Measurements from ENCODE around the gene LRRC8C. TPM values are rescaled to one million over a fixed set of nuclear protein-coding genes. Genes with fewer than 3 reads are reported as not detected.

LRRC8C gene
- total and polyA plus RNA-seq, 2 experiments from 2014 or later, result 0.70 to 1.5 TPM

DNA sequence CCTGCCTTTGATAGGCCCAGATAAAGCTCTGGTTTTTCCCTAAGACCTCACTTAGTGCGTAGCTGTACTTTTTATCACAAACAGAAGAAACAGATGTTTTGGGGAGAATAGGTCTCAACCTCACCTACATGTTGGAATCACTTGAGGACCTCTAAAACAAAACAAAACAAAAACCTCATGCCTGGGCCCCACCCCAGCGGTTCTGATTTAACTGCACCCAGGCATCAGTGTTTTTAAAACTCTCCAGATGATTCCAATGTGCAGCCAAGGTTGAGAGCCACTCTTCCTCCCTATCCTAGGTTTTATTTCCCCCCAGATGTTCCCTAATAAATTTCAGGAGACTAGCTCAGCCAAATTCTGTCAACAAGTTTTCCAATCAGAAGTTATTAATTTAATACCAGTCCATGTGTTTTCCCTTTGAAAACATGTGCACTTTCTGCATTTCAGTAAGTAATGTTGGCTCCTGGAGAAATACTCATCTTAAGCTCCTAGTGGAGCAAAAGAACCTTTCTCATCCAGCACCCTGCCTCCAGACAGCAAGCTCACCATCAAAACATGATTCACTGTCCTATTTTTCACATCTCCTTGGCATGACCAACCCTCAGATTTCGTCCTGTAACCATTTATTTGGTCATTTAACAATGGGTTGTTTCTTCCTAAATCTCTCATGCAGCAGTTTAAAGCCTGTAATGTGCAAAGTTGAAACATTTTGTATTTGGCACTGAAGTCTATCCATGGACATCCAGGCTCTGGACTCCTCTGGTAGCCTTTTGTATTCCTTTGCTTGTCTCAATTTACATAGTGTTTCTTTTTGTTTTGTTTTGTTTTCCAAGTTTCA lies 27.5 kb downstream of the LRRC8C start:
- Histone ChIP-seq H3K79me2 (no peaks in the 10 kb centered on the region), H3K36me3 (replicated peaks; ENCODE audit: insufficient read depth, low read depth) (no peaks in the 10 kb centered on the region), H2AFZ (no peak overlapping the region), H3K9me3 (ENCODE audit: low read depth) (no peaks in the 10 kb centered on the region), H3K9me2 (replicated peaks; ENCODE audit: insufficient read depth) (no peaks in the 10 kb centered on the region), H3K4me2 (no peak overlapping the region), H4K20me1 (ENCODE audit: insufficient read depth, poor library complexity, severe bottlenecking) (no peaks in the 10 kb centered on the region), H3K4me3 (no peak overlapping the region), H3K4me1 (ENCODE audit: insufficient read depth) (no peaks in the 10 kb centered on the region), H3K27me3 (no peaks in the 10 kb centered on the region), H3K27ac (no peak overlapping the region)
- TF ChIP-seq CTCF (IDR thresholded peaks at IDR 0.05; ENCODE audit: poor library complexity) (no peak), EZH2 (IDR thresholded peaks at IDR 0.05; ENCODE audit: borderline replicate concordance) (no peak), EZH2phosphoT487 (IDR thresholded peaks at IDR 0.05; ENCODE audit: low read depth, severe bottlenecking, unreplicated experiment) (no peak)
- WGBS (ENCODE audit: low lambda C conversion rate, missing lambda C conversion rate), result 82% methylated on average over 3 of the region's 3 CpGs
- DNase-seq (ENCODE audit: low spot score), result no peak

GRCh38 chr1:89665941-89666340 lies 33.0 kb downstream of the LRRC8C start:
- Histone ChIP-seq H3K4me1 (ENCODE audit: insufficient read depth) (no peaks in the 10 kb centered on the region), H3K4me2 (no peak overlapping the region), H3K79me2 (no peaks in the 10 kb centered on the region), H2AFZ (no peak overlapping the region), H4K20me1 (ENCODE audit: insufficient read depth, poor library complexity, severe bottlenecking) (no peaks in the 10 kb centered on the region), H3K9me3 (ENCODE audit: low read depth) (no peaks in the 10 kb centered on the region), H3K27ac (no peak overlapping the region), H3K4me3 (no peak overlapping the region), H3K9me2 (replicated peaks; ENCODE audit: insufficient read depth) (no peaks in the 10 kb centered on the region), H3K36me3 (replicated peaks; ENCODE audit: insufficient read depth, low read depth) (no peaks in the 10 kb centered on the region), H3K27me3 (no peaks in the 10 kb centered on the region)
- 96% methylated on average over 8 of the region's 8 CpGs for WGBS (ENCODE audit: low lambda C conversion rate, missing lambda C conversion rate)
- TF ChIP-seq EZH2phosphoT487 (IDR thresholded peaks at IDR 0.05; ENCODE audit: low read depth, severe bottlenecking, unreplicated experiment), result no peak
- TF ChIP-seq EZH2 (IDR thresholded peaks at IDR 0.05; ENCODE audit: borderline replicate concordance), result no peak
- no peak for TF ChIP-seq CTCF (IDR thresholded peaks at IDR 0.05; ENCODE audit: poor library complexity)
- no peak for DNase-seq (ENCODE audit: low spot score)

DNA sequence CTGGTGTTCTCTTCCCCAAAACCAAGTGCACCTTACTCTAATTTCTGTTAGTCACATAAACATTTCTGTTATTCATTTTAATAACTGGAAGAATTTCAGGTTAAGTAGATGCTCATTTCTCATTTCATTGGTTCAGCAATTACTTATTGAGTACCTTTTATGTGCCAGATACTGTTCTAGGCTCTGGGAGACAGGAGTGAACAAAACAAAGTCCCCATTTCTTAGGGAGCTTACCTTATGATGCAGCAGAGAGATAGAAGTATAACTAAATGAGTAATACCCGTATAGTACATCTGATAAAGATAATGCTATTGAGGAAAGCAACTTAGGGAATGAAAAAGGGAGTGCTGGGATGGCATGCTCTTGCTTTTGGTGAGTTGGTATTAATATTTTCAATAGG lies 33.7 kb downstream of the LRRC8C start:
- 97% methylated on average over 1 of the region's 1 CpG for WGBS (ENCODE audit: low lambda C conversion rate, missing lambda C conversion rate)
- no peak for TF ChIP-seq EZH2 (IDR thresholded peaks at IDR 0.05; ENCODE audit: borderline replicate concordance)
- no peak for TF ChIP-seq CTCF (IDR thresholded peaks at IDR 0.05; ENCODE audit: poor library complexity)
- TF ChIP-seq EZH2phosphoT487 (IDR thresholded peaks at IDR 0.05; ENCODE audit: low read depth, severe bottlenecking, unreplicated experiment), result no peak
- H3K36me3 ChIP-seq (replicated peaks; ENCODE audit: insufficient read depth, low read depth), result no peaks in the 10 kb centered on the region
- no peak overlapping the region for H2AFZ ChIP-seq
- no peak overlapping the region for H3K4me2 ChIP-seq
- H3K9me2 ChIP-seq (replicated peaks; ENCODE audit: insufficient read depth), result no peaks in the 10 kb centered on the region
- no peaks in the 10 kb centered on the region for H3K4me1 ChIP-seq (ENCODE audit: insufficient read depth)
- DNase-seq (ENCODE audit: low spot score), result no peak
- H3K27me3 ChIP-seq, result no peaks in the 10 kb centered on the region
- no peaks in the 10 kb centered on the region for H4K20me1 ChIP-seq (ENCODE audit: insufficient read depth, poor library complexity, severe bottlenecking)
- H3K79me2 ChIP-seq, result no peaks in the 10 kb centered on the region
- H3K4me3 ChIP-seq, result no peak overlapping the region
- H3K27ac ChIP-seq, result no peak overlapping the region
- no peaks in the 10 kb centered on the region for H3K9me3 ChIP-seq (ENCODE audit: low read depth)

Data from hepatocyte (in vitro differentiated cells).